ENCODE data around the gene POP5.

POP5 gene

GRCh38 chr12:120588948-120589930 is 8.0 kb upstream of the POP5 start:
- no peak for DNase-seq

- DNase-seq: no peak
Measured at GRCh38 chr12:120588371-120588770, 7.2 kb upstream of the POP5 start.

- no peak for DNase-seq
Measured at GRCh38 chr12:120586860-120587259, 5.7 kb upstream of the POP5 start.

GRCh38 chr12:120586206-120586605 is 5.0 kb upstream of the POP5 start:
- DNase-seq: no peak

- no peak for DNase-seq
Measured at GRCh38 chr12:120584343-120585149, 3.3 kb upstream of the POP5 start.

- peak; percentile 56 for DNase-seq
Measured at GRCh38 chr12:120583478-120584030, 2.4 kb upstream of the POP5 start.

GRCh38 chr12:120581998-120582397 is 796 bp upstream of the POP5 start:
- no peak for DNase-seq

- DNase-seq: no peak
Measured at GRCh38 chr12:120579179-120579578, 2.0 kb downstream of the POP5 start.

GRCh38 chr12:120574106-120574505 is 7.1 kb downstream of the POP5 start:
- DNase-seq: no peak

GRCh38 chr12:120573560-120573959 is 7.6 kb downstream of the POP5 start:
- no peak for DNase-seq

GRCh38 chr12:120571299-120571698 is 9.9 kb downstream of the POP5 start:
- no peak for DNase-seq

- no peak for DNase-seq
Measured at GRCh38 chr12:120563495-120563894, 17.7 kb downstream of the POP5 start.

- DNase-seq: no peak
Measured at GRCh38 chr12:120562906-120563305, 18.3 kb downstream of the POP5 start.

- DNase-seq: no peak
Measured at GRCh38 chr12:120557589-120557988, 23.6 kb downstream of the POP5 start.

GRCh38 chr12:120554678-120555077 is 26.5 kb downstream of the POP5 start:
- no peak for DNase-seq

GRCh38 chr12:120546050-120546386 is 35.2 kb downstream of the POP5 start:
- DNase-seq: no peak

GRCh38 chr12:120544691-120545090 is 36.5 kb downstream of the POP5 start:
- no peak for DNase-seq

GRCh38 chr12:120542166-120542565 is 39.0 kb downstream of the POP5 start:
- no peak for DNase-seq

GRCh38 chr12:120540445-120540844 is 40.8 kb downstream of the POP5 start:
- DNase-seq: no peak

GRCh38 chr12:120539303-120539702 is 41.9 kb downstream of the POP5 start:
- DNase-seq: no peak

GRCh38 chr12:120538281-120539156 is 42.7 kb downstream of the POP5 start:
- DNase-seq: no peak

GRCh38 chr12:120537856-120538220 is 43.4 kb downstream of the POP5 start:
- DNase-seq: no peak
